ENCODE measurements around the gene SPPL2C.

DNA sequence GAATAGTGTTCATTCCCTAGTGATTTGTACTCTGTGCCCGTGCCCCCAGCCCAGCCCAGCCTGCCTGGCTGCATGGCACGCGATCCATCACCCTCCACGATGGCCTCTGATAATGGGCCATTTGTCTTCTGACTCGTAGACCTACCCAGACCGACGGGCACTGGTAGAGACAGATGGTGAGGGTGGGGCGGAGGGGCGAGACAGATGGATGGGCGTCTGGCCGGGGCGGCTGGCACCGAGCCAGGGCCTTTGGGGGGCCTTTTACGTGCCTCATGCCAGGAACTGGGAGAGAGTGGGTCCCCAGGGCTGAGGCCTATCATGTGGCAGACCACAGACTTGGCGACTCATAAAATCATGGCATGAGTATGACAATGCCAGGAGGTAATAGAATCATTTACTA lies 35.2 kb upstream of the SPPL2C start:
- no peak for TF ChIP-seq OSR1 (CRISPR knock-in tag; IDR thresholded peaks at IDR 0.05)
- no peak for TF ChIP-seq RARB (CRISPR knock-in tag; IDR thresholded peaks at IDR 0.05)
